CD4-positive, alpha-beta T cell treated with Interleukin-4 for 4 hours (primary cell): Measurements from ENCODE around the gene UBA3.

Experiments
- DNase-seq: peaks from one replicate; pipeline ENCODE4 v3.0.0-alpha.2; 2020

Gene UBA3

GRCh38 chr3:69097407-69098086 lies 17.4 kb upstream of the UBA3 start:
- DNase-seq = no peak

- no peak for DNase-seq
These were observed 16.1 kb upstream of the UBA3 start for GRCh38 chr3:69096299-69096698.

DNA sequence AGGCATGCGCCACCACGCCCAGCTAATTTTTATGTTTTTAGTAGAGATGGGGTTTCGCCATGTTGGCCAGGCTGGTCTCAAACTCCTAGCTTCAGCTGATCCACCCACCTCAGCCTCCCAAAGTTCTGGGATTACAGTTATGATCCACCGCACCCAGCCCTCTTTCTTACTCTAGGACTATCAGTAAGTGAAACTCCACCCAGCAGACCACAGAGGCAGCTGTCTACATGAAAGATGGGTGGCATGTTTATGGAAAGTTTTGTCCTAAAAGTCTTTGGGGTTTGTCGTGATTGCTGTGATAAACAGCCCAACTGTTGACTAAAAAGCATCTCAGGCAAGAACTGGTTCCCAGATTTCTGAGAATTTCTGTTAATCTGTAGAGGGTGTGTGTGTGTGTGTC lies 15.5 kb upstream of the UBA3 start:
- peak; percentile 42 for DNase-seq

GRCh38 chr3:69094467-69095205 lies 14.5 kb upstream of the UBA3 start:
- DNase-seq = peak; percentile 54

DNA sequence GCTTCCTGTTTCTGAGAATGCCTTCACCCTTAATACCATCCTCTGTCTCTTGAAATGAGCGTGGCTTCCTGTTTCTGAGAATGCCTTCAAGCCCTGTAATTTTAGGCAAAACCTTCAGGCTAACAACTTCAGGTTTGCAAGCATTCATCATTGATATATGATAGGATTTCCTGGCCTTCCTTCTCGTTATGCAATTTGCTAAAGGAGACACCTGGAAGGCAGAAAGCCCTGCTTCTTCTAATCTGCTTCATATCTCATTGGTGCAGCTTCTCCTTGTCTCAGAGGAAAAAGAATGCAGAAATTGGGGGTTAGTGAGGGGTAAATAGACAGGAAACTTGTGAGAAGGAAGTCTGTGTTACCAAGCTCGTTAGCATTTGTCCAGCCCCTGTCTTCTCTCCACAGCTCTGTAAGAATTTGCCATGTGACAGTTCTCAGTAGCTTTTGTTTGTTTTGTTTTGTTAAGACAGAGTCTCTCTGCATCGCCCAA lies 11.9 kb upstream of the UBA3 start:
- peak; percentile 45 for DNase-seq

DNA sequence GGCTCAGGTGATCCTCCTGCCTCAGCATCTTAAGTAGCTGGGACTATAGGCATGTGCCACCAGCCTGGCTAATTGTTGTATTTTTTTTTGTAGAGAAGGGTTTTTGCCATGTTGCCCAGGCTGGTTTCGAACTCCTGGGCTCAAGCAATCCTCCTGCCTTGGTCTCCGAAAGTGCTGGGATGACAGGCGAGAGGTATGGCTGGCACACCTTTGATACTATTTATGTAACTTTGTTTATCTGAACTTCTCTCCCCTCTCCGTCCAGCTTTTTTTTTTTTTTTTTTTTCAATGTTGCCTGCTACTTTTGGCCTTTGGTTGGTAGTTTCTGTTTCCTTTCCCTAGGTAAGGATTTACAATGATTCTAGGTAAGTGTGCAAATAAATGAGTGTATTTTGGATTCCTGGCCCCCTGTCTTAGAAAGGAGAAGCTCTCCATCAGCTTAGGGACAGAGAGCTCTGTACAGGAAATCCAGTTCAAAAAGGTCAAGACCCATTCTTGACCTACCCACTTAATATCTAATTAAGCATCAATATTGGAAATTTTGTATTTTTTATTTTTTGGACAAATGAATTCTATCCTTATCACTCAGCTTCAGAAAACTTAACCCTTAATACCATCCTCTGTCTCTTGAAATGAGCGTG lies 11.3 kb upstream of the UBA3 start:
- no peak for DNase-seq

DNA sequence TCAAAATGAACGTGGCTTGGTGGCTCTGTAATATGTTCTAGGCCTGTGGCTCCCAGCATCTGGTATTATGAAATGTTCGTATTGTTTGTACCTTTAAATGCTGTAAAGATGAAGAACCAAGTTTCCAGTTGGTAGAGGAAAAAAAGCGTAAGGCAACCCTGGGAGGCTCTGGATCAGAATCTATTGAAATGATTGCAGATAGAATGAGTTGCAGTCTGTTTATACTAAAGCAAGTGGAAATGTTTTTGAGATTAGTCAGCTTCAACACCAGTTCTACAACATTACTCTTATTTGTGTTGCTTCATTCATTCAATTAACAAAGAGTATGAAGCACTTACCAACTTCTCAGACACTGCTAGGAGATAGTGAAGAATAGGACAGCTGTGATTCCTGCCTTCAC lies 9.9 kb upstream of the UBA3 start:
- no peak for DNase-seq

DNA sequence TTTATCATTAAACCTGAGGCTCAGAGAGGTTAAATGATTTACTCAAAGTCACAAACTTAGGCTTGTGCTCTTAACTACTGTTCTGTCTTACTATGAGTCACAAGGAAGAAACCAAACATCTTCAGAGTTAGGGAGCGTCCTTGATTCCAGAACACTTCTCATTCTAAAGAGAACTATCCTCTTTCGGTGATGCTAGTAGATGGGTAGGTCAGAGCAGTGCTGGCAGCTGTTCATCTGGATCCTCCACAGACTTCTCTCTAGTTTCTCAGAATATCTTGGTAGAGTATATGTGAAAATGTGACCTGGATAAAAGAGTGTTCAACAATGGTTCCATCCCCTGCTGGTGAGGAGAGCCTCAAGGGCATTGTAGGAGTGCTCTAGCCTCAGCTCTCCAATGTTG lies 7.9 kb upstream of the UBA3 start:
- DNase-seq = peak; percentile 62

GRCh38 chr3:69087030-69087791 lies 7.0 kb upstream of the UBA3 start:
- no peak for DNase-seq

- DNase-seq = peak; percentile 91
These were observed 5.9 kb upstream of the UBA3 start for GRCh38 chr3:69085833-69086722.

DNA sequence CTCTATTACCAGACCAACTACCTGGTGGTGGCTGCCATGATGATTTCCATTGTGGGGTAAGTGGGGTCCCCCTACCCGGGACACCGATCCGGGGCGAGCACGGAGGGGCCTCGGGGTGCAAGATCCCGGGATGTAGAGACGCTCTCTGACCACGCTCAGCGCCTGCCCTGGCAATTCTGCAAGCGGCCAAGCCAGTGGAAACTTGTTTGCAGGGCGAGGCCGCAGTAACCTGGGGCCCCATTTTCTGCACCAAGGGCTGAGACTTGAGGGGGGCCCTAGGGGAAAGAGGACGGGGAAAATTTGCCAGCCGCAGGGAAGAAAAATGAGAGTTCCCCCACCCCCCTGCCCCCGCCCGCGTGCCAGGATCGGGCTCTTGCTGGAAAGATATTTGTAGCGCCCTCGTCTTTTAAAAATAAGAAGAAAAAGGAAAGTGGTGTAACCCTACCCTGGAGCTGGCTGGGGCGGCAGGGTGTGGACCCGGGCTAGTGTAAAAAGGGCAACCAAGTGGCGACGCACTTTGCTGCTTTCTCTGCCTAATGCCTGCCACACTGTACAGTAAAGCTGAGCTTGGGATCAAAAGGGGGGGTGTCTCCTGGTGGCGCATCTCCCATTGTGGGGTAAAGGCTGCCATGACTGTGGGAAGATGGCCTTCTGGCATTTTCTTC lies 5.1 kb upstream of the UBA3 start:
- no peak for DNase-seq

- DNase-seq = peak; percentile 96
These were observed 4.4 kb upstream of the UBA3 start, which contains the start of gene ARL6IP5 for GRCh38 chr3:69084326-69085167. ARL6IP5 (plus strand) TSS chr3:69084937; CDS start chr3:69085048, 111 bp downstream.

GRCh38 chr3:69082805-69083204 lies 2.6 kb upstream of the UBA3 start:
- DNase-seq = peak; percentile 87

DNA sequence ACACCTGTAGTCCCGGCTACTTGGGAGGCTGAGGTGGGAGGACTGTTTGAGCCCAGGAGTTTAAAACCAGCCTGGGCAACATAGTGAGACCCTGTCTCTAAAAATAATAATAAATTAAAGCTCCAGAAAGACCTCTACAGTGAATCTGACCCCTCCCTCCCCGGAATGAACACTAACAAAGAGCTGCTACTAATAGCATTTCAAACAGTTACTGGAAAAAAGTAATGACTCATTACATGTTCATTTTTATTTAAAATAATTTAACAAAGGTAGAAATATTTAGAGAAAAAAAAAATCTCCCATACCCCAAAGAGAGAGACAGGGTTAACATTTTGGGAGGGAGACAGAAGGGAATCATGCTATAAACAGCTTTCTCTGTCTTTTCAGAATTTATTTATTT lies 2.2 kb upstream of the UBA3 start:
- DNase-seq = no peak

- DNase-seq = no peak
These were observed 1.6 kb upstream of the UBA3 start for GRCh38 chr3:69081583-69082262.

DNA sequence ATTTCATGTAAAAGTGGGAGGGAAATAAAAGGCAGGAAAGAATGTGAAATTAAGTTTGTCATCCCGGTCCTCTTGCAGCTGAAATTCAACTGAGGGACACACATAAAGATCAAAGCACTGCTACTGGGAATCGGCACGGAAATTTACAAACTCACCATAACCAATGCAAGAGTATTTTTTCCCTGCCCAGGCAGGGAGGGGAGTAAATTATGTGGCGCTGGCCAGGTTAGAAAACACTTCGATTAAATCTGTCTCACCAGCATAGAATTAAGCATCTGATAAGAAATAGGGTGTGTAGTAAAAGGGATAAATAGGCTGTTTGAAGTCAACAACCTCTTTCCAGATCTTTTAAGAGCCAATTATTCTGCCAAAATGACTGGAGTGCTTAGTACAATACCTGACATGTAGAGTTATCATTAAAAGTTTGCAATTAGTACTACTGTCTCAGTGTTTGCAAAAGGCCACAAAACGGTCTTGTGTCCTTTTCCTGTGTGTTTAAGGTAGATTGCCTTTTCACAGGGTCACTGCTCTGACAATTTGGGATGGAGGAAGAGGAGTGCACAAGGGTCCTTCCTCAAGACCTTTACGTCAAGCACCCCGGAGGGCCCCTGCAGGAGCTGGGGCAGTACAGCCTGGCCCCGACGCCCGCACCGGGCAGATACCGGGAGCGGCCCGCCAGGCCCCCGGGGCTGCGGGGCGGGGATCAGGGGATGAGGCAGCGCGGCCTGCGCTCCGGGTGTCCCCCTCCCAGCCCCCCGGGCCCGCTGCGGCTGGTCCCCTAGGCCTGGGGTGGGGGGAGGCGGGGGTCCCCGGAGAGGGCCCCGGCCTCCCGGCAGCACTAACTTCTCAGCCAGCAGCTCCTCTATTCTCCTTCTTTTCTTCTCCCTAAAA lies 651 bp downstream of the UBA3 start:
- no peak for DNase-seq

GRCh38 chr3:69072928-69073327 lies 7.2 kb downstream of the UBA3 start:
- DNase-seq = no peak

DNA sequence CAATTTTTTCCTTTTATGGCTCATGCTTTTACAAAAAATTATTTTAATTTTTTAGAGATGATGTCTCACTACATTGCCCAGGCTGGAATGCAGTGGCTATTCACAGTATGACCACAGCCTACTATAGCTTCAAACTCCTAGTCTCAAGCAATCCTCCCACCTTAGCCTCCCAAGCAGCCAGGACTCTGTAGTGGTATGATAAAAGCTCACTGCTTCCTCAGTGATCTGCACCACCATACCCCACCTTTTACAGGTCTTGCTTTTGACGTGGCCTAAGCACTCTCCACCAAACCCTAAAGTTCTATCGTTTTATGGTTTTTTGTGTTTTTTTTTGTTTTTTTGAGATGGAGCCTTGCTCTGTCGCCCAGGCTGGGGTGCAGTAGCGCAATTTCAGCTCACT lies 14.0 kb downstream of the UBA3 start:
- DNase-seq = no peak
